SU-DHL-6 (cell line): ENCODE measurements around the gene MYRFL.

ENCODE experiments used
- CTCF ChIP-seq: fragments of 200-600 bp; sonication (generic); IDR thresholded peaks from one replicate; pipeline ENCODE4 v1.5.1; 2017; ENCODE audit warnings: antibody characterized with exemption, mild to moderate bottlenecking, low read length, moderate library complexity; ENCODE audit not compliant: insufficient read depth, poor library complexity, severe bottlenecking
- EZH2phosphoT487 ChIP-seq: fragments of 200-600 bp; sonication (generic), shearing (Covaris generic); conservative IDR thresholded peaks from 2 replicates; pipeline ENCODE4 v1.6.1; 2018; ENCODE audit warnings: mild to moderate bottlenecking, antibody characterized with exemption, low read length, moderate library complexity, mixed read lengths

- TF ChIP-seq CTCF (no peak), EZH2phosphoT487 (no peak)
Observed at GRCh38 chr12:70002097-70002911, 177.3 kb downstream of the MYRFL start.
